ENCODE results near the gene NCEH1. TPM values are rescaled to one million over a fixed set of nuclear protein-coding genes. Genes with fewer than 3 reads are reported as not detected.
A peak's percentile ranks its signal among the peaks of the same experiment; 100 is the strongest.

NCEH1 gene
- total and polyA plus RNA-seq, 9 of the 15 experiments (the other 6 are each of a cell fraction or from before 2014, with no cell fraction given): 1.3 to 5.0 (median 2.8) TPM

DNA sequence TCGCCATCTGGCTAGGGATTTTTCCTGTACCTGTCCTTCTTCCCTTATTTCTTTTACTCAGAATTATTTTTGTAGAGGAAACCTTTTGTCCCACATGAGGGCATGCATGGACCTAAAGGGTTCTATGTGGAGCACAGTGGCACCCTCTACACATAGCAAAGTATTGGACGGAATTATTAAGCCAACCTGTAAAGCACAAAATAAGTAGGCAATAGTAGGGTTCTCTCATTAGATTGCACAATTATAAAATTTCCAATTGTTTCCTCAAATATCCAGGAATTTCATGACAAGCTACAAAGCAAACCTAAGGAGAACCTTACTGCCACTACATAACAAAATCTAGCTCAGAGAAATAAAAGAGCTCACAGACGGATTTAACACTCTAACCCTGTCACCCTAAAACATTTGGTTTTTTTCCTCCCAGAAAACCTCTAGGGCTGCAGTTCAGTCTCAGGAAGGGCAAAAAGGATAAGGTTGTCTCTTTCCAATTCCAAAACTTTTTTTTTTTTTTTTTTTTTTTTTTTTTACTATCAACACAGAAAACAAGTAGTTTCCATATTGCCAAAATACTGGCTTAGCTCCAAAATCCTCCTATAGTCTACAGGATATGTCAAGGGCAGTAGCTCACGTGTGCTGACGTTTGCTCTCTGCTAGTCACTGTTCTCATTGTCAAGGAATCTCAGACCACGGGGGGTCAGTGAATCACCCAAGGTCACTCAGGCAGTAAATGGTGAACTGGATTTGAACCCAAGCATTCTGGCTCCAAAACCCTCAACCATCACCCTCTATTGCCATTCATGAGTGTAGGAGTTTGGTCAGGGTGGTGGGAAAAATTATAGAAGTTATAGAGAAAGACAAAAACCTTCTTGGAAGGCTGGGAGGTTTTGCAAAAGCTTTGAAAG is 52.3 kb downstream of the NCEH1 start (continued):
- TF ChIP-seq THRA (IDR thresholded peaks at IDR 0.05) (no peak), GATAD2A (IDR thresholded peaks at IDR 0.05) (no peak), CEBPG (CRISPR knock-in tag; IDR thresholded peaks at IDR 0.05) (no peak), CEBPG (tag; conservative IDR thresholded peaks at IDR 0.05 in 1 of 2, IDR thresholded peaks at IDR 0.05 in 1 of 2) (peak in 1 of 2 experiments; percentile 23; a peak in 2 of 4 replicates), ZNF24 (IDR thresholded peaks at IDR 0.05) (no peak), CREBBP (IDR thresholded peaks at IDR 0.05; ENCODE audit: low read depth, low read length) (no peak), ZBTB11 (CRISPR knock-in tag; IDR thresholded peaks at IDR 0.05) (no peak), NR2C2 (CRISPR knock-in tag; IDR thresholded peaks at IDR 0.05) (no peak), NR2C2 (tag; IDR thresholded peaks at IDR 0.05) (peak; percentile 29; the same call in 1 of the 2 replicates), TCF7 (IDR thresholded peaks at IDR 0.05; ENCODE audit: borderline replicate concordance) (no peak), FOSL1 (tag; conservative IDR thresholded peaks at IDR 0.05) (0 out of 2 replicates have a peak, but pooled peaks have one; percentile 16), NR2C1 (IDR thresholded peaks at IDR 0.05) (no peak), NR2C1 (tag; IDR thresholded peaks at IDR 0.05) (0 out of 2 replicates have a peak, but pooled peaks have one; percentile 25), SREBF1 (IDR thresholded peaks at IDR 0.05; ENCODE audit: borderline replicate concordance, low read depth, low read length) (no peak), PRDM10 (IDR thresholded peaks at IDR 0.05; ENCODE audit: partially characterized antibody) (no peak)
- TF ChIP-seq, protein P1, sequence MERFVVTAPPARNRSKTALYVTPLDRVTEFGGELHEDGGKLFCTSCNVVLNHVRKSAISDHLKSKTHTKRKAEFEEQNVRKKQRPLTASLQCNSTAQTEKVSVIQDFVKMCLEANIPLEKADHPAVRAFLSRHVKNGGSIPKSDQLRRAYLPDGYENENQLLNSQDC (CRISPR knock-in tag; IDR thresholded peaks at IDR 0.05): no peak
